ENCODE measurements around the gene PLEKHH1. TPM values are rescaled to one million over a fixed set of nuclear protein-coding genes. Genes with fewer than 3 reads are reported as not detected.

The PLEKHH1 gene
- total and polyA plus RNA-seq, 4 donors: 0.46 to 2.4 (median 0.89) TPM

DNA sequence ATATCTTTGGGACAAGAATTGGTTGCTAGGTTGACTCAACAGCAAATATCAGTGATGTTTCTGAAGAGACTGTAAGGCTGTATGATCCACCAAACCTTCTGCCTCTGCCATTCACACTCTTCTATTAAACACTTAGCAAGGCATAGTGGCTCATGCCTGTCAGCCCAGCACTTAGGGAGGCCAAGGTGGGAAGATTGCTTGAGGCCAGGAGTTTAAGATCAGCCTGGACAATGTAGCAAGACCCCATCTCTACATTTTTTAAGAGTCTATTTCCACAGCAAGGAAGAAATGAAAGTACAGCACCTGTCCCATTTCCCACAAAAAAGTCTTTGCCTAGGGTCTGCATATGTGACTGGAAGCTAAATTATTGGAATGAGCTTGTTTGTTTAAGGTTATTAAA lies 94.4 kb downstream of the PLEKHH1 start:
- TF ChIP-seq, protein P1, sequence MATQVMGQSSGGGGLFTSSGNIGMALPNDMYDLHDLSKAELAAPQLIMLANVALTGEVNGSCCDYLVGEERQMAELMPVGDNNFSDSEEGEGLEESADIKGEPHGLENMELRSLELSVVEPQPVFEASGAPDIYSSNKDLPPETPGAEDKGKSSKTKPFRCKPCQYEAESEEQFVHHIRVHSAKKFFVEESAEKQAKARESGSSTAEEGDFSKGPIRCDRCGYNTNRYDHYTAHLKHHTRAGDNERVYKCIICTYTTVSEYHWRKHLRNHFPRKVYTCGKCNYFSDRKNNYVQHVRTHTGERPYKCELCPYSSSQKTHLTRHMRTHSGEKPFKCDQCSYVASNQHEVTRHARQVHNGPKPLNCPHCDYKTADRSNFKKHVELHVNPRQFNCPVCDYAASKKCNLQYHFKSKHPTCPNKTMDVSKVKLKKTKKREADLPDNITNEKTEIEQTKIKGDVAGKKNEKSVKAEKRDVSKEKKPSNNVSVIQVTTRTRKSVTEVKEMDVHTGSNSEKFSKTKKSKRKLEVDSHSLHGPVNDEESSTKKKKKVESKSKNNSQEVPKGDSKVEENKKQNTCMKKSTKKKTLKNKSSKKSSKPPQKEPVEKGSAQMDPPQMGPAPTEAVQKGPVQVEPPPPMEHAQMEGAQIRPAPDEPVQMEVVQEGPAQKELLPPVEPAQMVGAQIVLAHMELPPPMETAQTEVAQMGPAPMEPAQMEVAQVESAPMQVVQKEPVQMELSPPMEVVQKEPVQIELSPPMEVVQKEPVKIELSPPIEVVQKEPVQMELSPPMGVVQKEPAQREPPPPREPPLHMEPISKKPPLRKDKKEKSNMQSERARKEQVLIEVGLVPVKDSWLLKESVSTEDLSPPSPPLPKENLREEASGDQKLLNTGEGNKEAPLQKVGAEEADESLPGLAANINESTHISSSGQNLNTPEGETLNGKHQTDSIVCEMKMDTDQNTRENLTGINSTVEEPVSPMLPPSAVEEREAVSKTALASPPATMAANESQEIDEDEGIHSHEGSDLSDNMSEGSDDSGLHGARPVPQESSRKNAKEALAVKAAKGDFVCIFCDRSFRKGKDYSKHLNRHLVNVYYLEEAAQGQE (IDR thresholded peaks at IDR 0.05): no peak
- TF ChIP-seq FOXA2 (IDR thresholded peaks at IDR 0.05) (no peak), JUND (IDR thresholded peaks at IDR 0.05) (no peak), NR2F2 (IDR thresholded peaks at IDR 0.05) (no peak), HNF4G (IDR thresholded peaks at IDR 0.05) (no peak), RAD21 (IDR thresholded peaks at IDR 0.05) (no peak), CTCF (IDR thresholded peaks at IDR 0.05; ENCODE audit: low read depth, low read length, missing input control) (no peak), SP1 (IDR thresholded peaks at IDR 0.05) (no peak), GABPA (IDR thresholded peaks at IDR 0.05 in 1 of 2, conservative IDR thresholded peaks at IDR 0.05 in 1 of 2) (no peak)
- TF ChIP-seq, protein P2, sequence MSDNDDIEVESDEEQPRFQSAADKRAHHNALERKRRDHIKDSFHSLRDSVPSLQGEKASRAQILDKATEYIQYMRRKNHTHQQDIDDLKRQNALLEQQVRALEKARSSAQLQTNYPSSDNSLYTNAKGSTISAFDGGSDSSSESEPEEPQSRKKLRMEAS (IDR thresholded peaks at IDR 0.05): no peak
- Histone ChIP-seq H3K4me1 (ENCODE audit: control insufficient read depth in 4 of 4, insufficient read depth in 4 of 4, low read length in 3 of 4) (no peaks in the 10 kb centered on the region), H3K9me3 (ENCODE audit: control insufficient read depth in 4 of 4, low read length in 3 of 4) (no peaks in the 10 kb centered on the region), H3K27me3 (ENCODE audit: control insufficient read depth in 4 of 4, insufficient read depth in 4 of 4, low read length in 3 of 4) (no peaks in the 10 kb centered on the region), H3K4me3 (ENCODE audit: low read depth in 1 of 3, low read length in 3 of 3) (no peak overlapping the region), H3K27ac (ENCODE audit: low read depth in 1 of 2, low read length in 2 of 2) (no peak overlapping the region), H3K9ac (ENCODE audit: low read depth in 1 of 2, low read length in 2 of 2) (no peak overlapping the region), H3K36me3 (ENCODE audit: control insufficient read depth in 4 of 4, insufficient read depth in 3 of 4, low read depth in 1 of 4, low read length in 3 of 4) (no peaks in the 10 kb centered on the region)
- DNase-seq (ENCODE audit: low spot score): no peak

DNA sequence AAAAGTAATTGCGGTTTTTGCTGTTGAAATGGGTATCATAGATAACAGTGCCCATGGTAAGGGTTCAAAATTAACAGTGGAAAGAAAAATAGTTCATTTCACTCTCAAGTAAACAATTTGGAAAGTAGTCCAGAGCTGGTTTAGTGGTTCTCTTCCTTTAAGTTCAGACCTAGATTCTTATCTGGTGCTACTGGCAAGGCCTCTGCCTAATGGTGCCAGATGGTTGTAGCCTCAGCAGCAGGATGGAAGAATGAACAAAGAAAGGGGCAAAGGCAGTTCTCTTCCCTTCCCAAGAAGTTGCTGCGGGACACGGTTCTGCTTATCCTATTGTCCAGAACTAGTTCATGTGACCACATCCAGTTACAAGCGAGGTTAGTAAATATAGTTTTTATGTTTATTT lies 97.1 kb downstream of the PLEKHH1 start:
- WGBS: 94% methylated on average over 4 of the region's 4 CpGs
- no peak for TF ChIP-seq SP1 (IDR thresholded peaks at IDR 0.05)
- TF ChIP-seq HNF4A (conservative IDR thresholded peaks at IDR 0.05): no peak
- no peak for TF ChIP-seq RXRA (IDR thresholded peaks at IDR 0.05)
- no peak for TF ChIP-seq EGR1 (IDR thresholded peaks at IDR 0.05; ENCODE audit: low read depth in 2 of 2)
- no peak for TF ChIP-seq YY1 (IDR thresholded peaks at IDR 0.05)
- TF ChIP-seq, protein P1 (IDR thresholded peaks at IDR 0.05): no peak
- TF ChIP-seq, protein P3, sequence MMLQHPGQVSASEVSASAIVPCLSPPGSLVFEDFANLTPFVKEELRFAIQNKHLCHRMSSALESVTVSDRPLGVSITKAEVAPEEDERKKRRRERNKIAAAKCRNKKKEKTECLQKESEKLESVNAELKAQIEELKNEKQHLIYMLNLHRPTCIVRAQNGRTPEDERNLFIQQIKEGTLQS (IDR thresholded peaks at IDR 0.05): no peak
- no peak for TF ChIP-seq FOXA1 (IDR thresholded peaks at IDR 0.05)
- TF ChIP-seq, protein P2 (IDR thresholded peaks at IDR 0.05): no peak
- no peak for TF ChIP-seq GABPA (IDR thresholded peaks at IDR 0.05 in 1 of 2, conservative IDR thresholded peaks at IDR 0.05 in 1 of 2)
- no peak for TF ChIP-seq JUND (IDR thresholded peaks at IDR 0.05)
- TF ChIP-seq FOXA2 (IDR thresholded peaks at IDR 0.05): no peak
- TF ChIP-seq TAF1 (conservative IDR thresholded peaks at IDR 0.05): no peak
- TF ChIP-seq ZBTB33 (IDR thresholded peaks at IDR 0.05): no peak
- no peak for TF ChIP-seq RAD21 (IDR thresholded peaks at IDR 0.05)

More for the DNA sequence above, 97.1 kb downstream of the PLEKHH1 start:
- no peaks in the 10 kb centered on the region for H3K36me3 ChIP-seq (ENCODE audit: control insufficient read depth in 4 of 4, insufficient read depth in 3 of 4, low read depth in 1 of 4, low read length in 3 of 4)
- no peaks in the 10 kb centered on the region for H3K9me3 ChIP-seq (ENCODE audit: control insufficient read depth in 4 of 4, low read length in 3 of 4)
- H3K27ac ChIP-seq (ENCODE audit: low read depth in 1 of 2, low read length in 2 of 2): no peak overlapping the region
- no peak for DNase-seq (ENCODE audit: low spot score)
- H3K4me1 ChIP-seq (ENCODE audit: control insufficient read depth in 4 of 4, insufficient read depth in 4 of 4, low read length in 3 of 4): no peaks in the 10 kb centered on the region
- no peaks in the 10 kb centered on the region for H3K27me3 ChIP-seq (ENCODE audit: control insufficient read depth in 4 of 4, insufficient read depth in 4 of 4, low read length in 3 of 4)
- no peak overlapping the region for H3K4me3 ChIP-seq (ENCODE audit: low read depth in 1 of 3, low read length in 3 of 3)
- no peak overlapping the region for H3K9ac ChIP-seq (ENCODE audit: low read depth in 1 of 2, low read length in 2 of 2)

All from liver (tissue), 9 donors.